Embryonic facial prominence (tissue), 1 donor: ENCODE measurements around the gene SYNPR.
"Not testable (repeated sequence)": the region's sequence is repeated elsewhere in the genome, so short reads cannot be mapped to it uniquely, and the experiment has no call there.

Experiments
- DNase-seq: peaks from one replicate; pipeline ENCODE4 v3.0.0-alpha.2; 2016; ENCODE audit errors: extremely low spot score

Gene SYNPR

DNA sequence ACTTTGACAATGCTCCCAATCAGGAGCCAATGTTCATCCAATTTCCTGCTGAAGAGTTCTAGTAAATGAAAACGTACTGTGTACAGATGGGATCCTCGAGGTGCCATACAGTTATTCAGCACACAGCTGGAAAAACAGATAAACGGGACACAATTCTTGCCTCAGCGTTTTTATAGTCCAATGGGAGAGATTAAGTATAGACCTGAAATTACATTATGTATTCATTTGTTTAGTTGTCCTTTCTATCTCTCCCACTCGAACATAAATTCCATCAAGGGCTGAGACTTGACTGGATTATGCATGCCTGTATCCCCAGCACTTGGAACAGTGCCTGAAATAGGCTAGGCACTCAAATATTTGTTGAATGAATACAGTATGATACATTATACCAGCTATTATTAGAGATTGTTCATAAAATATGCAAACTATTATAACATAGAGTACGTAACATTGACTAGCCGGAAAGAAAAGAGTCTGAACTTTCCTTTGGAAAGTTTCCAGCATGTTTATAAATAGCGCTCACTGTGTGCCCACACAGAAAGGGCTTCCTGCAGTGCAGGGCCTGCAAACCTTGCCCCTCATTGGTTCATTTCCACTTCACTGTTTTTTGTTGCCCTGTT is 346.9 kb downstream of the SYNPR start:
- DNase-seq = peak; percentile 30

DNA sequence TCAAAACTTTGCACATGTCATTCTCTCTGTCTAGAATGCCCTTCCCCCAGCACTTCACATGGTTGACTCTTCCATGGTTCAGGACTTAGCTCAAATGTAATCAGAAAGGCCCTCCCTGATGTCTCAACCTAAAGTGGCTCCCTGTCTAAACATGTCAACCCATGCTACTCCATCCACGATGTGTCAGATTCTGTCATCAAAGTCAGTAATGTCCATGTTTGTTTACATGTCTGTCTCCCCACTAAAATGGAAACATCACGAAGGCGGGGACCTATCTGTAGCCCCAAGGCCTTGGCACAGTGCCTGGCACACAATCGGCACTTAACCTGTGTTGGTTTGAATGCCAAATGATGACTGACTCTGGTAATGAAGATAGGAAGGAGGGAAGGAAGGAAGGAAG is 353.6 kb downstream of the SYNPR start:
- no peak for DNase-seq

DNA sequence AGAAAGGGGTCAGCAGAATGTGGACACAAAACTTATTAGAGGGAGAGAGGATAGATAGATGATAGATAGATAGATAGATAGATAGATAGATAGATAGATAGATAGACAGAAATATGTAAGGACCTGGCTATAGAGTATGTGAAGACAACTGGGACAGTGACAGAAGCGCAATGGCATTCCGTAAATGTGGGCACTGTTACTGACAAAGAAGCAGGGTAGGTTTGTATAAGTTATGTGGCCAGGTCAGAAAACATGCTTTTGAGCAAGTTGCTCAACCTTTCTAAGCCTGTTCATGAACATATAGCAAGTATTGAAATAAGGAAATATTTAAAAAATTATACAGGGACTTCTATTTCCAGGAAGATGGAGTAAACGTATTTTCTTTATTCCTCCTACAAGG is 357.1 kb downstream of the SYNPR start:
- DNase-seq = no peak

DNA sequence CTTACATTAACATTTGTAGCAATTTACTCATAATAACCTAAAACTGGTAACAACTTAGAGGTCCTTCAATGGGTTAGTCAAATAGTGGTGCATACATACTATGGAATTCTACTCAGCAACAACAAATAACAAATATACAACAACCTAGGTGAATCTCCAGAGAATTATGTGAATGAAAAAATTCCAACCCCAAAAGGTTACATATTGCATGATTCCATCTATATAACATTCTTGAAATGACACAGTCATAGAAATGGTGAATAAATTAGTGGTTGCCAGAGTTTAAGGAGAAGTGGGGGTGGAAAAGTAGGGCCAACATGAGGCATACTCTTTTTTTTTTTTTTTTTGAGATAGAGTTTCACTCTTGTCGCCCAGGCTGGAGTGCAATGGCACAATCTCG is 361.7 kb downstream of the SYNPR start:
- no peak for DNase-seq

DNA sequence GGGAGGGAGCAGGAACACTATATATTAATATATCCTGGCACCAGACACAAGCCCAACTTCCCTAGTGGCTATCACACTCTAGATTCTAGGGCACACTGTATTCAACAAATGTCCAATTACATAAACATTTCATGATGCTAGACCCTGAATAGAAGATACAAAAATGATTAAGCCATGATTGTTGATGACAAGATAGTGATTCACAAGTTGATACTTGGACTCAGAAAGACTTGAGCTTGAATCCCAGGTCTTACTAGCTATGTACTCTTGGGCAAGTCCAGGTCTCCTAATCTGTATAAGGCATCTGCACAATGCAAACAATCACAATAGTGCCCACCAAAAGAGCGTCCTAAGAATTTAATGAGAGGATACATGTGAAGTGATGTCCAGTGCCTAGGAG is 364.4 kb downstream of the SYNPR start:
- DNase-seq = no peak

DNA sequence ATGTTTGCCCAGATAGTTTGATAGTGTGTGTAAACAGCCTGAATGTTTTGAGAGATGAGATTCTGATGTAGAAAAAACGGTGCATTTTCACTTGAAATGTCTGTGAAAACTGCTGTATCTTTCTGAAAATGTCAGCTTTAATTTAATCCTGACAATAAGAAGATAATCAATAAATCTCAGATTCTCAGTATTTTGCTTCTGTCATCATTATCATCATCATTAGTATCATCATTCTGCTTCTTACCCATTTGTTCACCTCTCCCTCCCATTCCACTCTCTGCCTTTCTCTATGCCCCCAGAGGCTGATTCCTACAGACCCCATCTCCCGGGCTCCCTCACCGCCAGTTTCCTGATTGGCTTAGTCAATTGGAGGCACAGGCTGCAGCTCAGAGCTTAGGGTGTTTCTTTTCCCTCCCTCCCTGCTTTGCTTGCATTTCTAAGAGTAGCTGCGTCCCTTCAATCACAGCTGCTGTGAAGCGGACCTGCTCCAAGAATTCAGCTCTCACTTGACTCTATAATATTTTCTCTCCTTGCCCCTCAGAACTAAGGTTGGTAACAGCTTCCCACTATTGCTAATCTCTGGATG is 366.2 kb downstream of the SYNPR start:
- DNase-seq = no peak

DNA sequence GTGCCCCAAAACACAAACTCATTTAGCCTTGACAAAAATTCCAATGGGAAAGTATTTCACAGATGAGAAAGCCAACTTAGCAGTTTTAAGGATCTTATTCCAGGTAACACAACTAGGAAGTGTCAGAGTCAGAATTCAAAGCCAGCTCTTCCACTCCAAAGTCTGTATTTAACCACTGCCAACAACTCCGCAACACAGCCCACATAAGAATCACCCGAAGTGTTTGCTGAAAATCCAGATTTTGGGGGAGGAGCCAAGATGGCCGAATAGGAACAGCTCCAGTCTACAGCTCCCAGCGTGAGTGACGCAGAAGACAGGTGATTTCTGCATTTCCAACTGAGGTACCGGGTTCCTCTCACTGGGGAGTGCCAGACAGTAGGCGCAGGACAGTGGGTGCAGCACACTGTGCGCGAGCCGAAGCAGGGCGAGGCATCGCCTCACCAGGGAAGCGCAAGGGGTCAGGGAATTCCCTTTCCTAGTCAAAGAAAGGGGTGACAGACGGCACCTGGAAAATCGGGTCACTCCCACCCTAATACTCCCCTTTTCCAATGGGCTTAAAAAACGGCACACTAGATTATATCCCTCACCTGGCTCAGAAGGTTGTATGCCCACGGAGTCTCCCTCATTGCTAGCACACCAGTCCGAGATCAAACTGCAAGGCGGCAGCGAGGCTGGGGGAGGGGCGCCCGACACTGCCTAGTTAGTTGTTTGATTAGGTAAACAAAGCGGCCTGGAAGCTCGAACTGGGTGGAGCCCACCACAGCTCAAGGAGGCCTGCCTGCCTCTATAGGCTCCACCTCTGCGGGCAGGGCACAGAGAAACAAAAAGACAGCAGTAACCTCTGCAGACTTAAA is 367.0 kb downstream of the SYNPR start:
- not testable (repeated sequence) for DNase-seq

DNA sequence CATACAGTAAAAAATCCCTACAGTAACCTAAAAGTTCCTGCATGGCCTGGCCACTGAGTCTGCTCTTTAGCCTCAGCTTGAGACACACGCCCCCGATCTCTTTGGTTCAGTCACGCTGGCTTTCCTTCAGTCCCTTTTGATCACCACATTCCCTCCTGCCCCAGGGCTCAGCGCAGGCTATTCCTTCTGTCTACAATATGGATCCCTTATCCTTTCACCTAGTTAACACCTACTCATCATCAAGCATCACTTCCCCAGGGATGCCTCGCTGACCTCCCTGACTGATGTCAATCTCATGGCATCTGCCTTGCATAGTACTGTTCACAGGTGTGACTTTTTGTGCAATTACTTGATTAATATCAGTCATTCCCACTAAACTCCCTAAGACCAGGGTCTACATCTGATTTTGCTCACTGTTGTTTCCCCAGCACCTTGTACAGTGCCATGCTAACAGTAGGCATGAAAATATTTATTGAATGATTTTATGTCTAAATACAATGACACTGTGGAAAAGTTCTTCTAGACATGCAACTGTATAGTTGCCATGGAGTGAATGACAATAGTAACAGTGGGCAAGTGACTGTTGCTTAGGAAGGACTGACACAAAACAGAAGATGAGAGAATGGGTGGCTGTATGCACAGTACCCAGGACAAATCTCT is 374.1 kb downstream of the SYNPR start, which contains the start of gene SNTN:
Gene SNTN, plus strand, starts transcription at position 610 of the 660 bp plus-strand sequence. Its CDS starts 13 bp downstream, at position 623.
- no peak for DNase-seq

DNA sequence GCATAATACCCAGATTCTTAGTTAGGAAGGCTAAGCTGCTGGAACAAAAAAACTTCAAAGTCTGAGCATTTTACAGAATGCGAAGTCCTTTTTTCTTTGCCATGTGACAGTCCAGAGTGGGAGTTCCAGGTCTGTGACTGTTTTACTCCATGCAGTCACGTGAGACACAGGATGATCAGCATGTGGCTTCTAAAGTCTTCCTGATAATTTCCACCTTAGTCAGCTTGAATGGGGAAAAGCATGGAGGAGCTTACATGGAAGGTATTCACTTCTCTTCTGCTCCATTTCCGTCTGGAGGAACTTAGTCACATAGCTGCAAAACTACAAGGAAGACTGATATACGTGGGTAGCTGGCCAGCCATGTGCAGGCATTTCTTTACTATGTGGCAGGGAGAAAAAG is 376.1 kb downstream of the SYNPR start:
- DNase-seq = no peak

DNA sequence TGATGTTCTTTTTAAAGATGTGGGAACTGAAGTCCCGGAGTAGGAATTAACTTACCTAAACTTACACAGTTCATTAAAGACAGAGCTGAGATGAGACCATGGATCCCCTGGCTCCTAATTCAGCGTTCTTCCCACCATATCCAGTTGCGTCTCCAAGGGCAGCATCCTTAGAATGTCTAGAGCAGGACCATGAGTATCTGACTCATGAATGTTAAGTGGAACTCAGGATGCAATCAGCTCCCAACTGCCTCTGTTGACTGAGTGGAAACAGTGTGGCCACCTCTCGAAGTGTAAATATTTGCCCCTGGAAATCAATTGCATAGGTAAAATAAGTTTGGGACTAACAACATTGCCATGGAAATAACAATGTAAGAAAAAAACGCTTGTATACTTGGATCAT is 376.8 kb downstream of the SYNPR start:
- DNase-seq = no peak

DNA sequence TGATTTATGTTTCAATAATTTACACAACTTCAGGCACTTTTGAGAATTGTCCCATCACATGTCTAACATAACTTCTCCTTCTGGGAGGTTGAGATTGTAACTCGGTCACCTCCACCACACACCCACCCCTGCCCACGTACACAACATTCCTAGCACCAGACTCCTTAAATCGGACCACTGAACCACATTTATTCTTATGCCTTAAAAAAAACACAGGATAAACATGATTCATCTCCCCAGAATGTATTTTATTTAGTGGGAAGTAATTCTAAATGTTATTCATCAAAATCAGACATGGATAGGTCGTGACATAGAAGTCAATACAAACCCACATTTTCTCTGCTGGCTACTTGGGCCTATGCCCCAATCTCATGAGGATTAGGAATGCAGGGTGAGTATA is 377.4 kb downstream of the SYNPR start:
- no peak for DNase-seq

DNA sequence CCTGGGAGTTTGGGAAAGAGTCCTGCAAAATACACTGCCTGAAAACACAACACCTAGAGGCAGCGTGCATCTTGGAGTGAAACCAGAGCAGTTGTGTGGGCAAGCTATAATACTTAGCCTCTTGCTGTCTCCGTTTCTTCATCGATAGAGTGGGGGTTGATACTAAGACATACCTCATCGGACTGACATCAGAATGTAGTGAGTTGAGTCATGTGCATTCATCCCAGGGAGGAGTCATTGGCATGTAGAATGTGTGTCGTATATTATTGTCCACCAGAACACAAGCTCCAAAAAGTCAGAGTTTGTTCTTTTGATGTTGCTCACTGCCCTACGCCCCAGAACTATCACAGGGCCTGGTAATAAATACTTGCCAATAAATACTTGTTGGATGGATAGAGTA is 378.7 kb downstream of the SYNPR start:
- DNase-seq = no peak

DNA sequence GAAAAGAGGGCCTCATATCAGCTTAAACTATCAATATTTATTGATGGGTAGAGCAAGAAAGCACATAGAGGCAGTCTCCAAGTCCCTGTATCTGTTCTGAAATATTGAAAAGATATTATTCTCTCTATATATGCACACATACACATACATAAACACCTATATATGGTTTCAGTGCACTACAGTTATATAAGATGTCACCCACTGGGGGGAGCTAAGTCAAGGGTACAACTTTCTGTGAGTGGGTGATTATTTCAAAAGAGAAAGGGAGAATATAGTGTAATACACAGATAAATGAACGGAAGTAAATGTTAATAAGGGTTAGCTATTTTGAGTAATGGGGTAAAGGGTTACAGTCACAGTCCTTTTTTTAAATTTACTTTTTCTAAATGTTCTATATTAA is 383.1 kb downstream of the SYNPR start:
- no peak for DNase-seq

DNA sequence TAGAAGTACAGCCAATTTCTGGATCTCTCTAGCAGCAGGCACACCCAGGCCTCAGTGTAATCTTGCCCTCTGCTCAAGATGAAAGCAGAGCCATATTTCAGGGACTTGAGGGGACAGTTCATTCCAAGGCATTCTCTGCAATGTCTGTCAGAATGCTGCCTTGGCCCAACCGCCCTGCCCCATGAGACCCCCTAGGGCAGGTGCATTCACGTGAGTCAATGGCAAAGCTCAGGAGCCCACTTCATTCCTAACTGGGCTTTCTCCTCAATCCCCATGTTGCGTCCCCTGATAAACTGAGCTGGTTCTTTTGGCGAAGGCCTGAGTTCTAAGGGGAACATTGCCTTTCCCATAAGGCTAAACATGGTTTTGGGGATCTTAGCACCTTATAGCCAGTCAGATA is 383.9 kb downstream of the SYNPR start:
- DNase-seq = no peak

DNA sequence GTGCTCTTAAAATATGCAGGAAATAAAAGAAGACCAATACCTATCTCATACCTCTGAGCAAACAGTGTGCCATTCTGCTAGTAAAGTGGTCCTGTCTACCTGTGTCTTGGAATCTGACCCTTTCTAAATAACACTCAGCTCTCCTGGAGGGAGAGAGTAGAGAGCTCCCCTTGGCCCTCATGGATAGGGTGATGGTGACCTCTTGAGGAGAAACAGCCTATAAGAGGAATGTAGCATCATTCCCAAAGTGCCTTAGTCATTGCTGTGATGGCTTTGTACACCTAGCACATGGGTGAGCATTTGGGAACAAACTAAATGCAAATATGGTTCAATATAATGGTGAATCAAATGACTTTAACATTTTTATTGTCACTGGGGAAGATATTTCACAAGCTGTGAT is 384.4 kb downstream of the SYNPR start:
- no peak for DNase-seq
